Endometrium (tissue), 2 donors: Measurements from ENCODE around the gene GCC1.

Experiments
- FAIRE-seq: peaks from 2 replicates; lab custom pipeline; 2012; peaks lifted over from hg19 to GRCh38; lab: Jason Lieb, UNC
- donor health status: control.
- donor health status: control.

Gene GCC1, protein sequence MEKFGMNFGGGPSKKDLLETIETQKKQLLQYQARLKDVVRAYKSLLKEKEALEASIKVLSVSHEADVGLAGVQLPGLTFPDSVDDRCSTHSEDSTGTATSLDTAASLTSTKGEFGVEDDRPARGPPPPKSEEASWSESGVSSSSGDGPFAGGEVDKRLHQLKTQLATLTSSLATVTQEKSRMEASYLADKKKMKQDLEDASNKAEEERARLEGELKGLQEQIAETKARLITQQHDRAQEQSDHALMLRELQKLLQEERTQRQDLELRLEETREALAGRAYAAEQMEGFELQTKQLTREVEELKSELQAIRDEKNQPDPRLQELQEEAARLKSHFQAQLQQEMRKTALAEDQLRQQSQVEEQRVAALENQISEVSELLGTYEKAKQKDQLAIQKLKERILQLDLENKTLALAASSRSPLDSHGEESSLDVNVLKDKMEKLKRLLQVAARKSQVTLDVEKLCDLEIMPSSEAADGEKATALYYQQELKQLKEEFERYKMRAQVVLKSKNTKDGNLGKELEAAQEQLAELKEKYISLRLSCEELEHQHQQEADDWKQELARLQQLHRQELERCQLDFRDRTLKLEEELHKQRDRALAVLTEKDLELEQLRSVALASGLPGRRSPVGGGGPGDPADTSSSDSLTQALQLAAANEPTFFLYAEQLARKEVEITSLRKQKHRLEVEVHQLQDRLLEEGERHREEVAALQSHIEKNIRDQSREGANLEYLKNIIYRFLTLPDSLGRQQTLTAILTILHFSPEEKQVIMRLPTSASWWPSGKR

DNA sequence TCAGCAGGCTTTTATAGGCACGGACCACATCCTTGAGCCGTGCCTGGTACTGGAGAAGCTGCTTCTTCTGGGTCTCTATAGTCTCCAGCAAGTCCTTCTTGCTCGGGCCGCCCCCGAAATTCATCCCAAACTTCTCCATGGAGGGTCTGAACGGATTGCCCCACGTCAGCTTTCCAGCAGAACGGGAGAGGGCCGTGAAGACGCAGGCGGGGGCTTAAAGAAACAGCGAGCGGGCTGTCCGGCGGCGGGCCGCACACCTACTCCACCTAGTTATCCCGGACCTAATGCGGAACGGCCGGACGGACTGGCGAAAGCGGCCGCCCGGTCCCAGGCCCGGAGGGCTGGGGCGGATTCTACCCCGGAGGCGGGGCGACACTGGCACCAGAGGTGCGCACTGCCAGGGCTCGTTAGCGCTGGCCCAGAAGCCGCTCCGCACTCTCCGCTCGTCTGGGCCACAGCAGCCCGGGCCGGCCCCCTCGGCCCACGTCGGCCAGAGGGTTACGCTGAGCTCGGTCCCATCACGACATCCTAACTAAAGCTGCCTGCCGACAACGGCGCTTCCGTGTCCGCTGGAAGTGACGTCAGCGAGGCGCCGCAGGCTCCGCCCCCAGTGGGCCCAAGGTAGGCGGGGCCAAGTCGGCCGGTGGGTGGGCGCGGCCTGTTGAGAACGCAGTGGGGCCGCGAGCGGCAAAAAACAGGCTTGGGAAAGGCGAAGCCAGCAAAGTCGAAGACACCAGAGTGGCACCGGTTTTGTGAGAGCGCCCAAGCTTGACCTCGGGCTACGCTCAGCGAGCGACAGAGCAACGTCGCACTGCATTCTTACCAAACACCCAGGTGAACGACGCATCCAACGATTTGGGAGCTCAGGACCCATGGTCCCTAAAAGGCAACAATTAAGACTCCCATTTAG is at the start of gene GCC1:
GCC1 (minus strand) TSS at position 553 of the 910 bp plus-strand sequence; CDS start at position 139, 414 bp downstream.
- no peak for FAIRE-seq

DNA sequence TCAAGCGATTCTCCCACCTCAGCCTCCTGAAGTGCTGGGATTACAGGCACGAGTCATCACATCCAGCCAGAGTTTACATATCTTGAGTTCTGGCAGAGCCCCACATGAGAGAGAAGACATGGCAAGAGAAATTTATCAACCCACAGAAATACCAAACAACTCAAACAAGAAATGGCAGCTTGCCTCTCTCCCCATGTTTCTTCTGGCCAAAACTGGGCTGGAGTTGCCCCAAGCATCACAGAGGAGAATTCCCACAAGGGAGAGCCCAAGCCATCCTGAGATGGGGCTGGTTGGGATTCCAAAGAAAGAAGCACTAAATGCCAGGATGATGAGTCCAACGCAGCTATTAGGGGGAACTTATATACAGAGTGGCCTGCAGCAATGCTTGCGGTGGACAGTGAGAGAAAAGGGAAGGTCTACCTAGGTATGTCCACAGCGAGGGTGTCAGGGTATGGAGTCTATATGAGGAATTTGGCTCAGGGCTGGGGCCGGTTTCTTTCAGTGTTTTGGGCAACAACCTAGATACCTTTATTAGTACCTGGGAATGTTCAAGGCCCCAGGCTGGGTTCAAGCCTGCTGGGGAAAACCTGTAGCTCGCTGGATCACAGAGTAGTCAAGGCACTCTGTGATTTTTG is 47.0 kb upstream of the GCC1 start:
- FAIRE-seq: no peak

DNA sequence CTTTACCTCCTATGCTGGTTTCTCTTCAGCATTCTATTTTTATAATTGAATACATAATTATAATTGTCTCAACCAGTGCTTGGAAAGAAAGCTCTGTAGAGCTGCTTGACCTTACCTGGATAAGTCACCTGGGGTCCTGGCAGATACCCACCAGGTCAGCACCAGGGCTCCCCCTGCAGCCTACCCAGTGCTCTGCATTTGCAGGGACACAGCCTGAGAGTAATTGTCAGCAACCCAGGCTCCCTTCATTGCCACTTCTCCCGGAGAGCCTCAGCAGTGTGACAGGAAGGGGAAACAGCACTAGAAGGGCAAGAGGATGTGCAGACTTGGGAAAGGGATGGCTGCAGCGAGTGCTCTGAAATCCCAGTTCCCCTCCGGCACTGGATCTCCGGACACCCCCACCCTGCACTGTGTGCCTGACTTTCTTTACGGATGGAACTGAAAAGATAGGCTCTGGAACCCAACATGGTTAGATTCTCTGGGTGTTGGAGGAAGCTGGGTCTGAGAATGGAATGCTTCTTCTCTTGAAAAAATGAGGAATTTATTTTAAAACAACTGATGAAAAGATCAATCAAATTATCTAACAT is 44.0 kb upstream of the GCC1 start:
- FAIRE-seq: no peak

DNA sequence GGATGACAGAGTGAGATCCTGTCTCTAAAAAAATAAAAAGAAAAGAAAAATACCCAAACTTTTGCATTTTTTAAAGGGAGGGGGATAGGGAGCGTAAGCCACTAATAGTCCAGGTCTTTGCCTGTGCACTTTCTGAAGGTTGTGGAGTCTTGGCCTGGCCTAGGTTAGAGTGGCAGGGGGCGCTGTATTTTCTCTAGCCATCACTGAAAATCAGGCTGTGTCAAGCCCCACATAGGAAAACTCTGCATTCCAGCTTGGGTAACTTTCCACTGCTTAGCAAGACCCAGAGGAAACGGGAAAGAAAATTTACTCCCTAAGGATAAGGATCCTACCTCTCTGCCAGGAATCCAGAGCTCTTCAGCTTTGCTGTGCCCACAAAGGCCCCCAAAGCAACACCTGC is 43.0 kb upstream of the GCC1 start:
- FAIRE-seq: no peak

DNA sequence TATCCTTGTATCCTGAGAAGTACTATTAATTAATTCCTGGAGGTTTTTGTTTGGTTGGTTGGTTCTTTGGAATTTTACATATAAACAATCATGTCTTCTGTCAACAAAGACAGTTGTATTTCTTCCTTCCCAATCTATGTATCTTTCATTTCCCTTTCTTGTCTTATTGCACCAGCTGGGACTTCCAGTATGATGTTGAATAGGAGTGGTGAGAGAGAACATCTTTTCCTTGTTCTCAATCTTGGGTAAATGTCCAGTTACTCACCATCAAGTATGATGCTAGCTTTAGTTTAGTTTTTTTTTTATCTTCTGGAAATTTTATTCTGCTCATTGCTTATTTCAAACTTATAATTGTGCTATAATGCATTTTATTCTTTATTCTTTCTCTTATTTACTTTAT is 39.9 kb upstream of the GCC1 start:
- no peak for FAIRE-seq

DNA sequence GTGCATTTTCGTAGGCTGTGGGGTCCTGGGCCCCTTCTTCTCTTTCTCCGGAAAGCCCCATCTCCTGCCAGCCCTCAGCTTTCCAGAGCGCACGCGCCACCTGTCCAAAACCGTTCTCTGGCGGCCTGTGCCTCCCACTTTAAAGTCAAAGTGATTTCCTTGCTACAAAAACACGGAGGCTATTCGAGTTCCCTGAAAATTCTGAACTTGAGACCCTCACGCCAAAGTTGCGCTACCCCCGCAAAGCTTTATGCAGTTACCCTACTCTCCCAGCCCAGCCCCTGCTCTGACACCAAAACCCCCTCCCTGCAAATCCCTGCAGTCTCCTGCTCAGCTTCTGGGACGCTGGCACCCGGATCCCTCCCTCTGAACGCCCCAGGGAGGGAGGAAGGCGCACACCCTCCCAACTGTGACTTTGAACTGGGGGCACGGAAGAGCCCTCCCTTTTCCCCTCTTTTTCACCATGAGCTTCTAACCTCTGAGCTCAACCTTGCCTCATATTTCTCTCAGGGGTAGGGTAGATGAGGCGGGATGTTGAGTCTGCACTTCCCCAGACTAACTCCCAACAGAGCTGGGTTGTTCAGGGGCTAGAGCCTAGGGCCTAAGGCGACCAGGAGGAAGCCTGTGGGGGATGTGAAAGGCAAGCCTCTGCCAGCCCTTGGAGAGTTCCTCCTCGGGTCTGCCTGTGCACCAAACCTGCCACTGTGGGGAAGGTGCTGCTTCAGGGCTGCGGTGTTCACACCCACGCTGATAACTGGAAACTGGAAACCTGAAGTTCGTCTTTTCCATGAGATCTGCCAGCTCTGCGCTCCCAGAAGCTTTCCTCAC is 35.2 kb upstream of the GCC1 start:
- no peak for FAIRE-seq

DNA sequence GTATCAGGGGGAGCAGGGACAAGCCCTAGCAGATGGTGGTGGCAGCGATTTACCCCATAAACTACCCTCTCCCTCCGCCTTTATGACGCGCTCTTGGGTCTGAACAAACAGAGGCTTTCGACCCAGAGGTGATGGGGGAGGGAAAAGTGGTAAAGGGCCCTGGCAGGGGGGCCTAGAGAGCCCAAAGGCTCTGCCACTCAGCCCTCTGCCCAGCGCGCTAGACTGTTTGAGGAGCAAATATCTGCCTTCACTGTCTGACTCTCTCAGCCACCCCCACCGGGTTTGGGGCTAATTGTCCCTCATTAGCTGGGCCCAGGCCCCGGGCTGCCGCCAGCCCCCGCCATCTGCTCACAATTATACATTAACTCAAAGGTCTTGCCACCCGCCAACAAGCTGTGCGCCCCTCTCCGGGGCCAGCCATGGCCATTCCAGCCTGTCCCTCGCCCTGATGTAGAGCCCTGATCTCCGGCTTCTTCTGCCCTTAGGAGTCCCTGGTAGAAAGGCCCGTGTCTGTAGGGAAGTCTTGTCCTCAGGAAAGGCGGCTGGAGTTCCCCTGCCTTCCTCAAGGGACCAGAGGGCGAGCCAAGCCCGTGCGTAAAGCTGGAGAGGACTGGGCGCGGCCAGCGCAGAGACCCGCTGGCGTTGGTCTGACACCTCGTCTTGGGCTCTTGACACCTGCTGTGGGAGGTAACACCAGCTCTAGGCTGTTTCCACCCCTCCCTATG is 34.4 kb upstream of the GCC1 start:
- FAIRE-seq: no peak

DNA sequence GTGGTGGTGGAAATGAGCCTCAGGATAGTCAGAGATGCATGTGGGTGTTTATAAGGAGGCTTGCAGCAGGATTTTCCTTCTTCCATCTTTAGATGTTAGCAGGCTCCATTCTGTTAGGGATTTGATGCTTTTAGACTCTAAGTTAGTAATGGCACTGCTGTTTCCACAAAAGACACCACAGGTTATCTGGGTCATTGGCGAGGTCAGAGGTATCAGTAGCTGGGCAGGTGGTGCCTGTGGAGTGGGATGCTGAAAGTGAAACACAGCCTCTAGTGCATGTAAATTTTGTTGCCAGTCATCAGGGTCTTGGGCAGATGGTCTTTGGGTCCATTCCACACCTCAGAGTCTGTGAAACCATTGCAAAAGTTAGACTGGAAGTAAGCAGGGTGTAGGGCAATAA is 33.4 kb upstream of the GCC1 start:
- no peak for FAIRE-seq

DNA sequence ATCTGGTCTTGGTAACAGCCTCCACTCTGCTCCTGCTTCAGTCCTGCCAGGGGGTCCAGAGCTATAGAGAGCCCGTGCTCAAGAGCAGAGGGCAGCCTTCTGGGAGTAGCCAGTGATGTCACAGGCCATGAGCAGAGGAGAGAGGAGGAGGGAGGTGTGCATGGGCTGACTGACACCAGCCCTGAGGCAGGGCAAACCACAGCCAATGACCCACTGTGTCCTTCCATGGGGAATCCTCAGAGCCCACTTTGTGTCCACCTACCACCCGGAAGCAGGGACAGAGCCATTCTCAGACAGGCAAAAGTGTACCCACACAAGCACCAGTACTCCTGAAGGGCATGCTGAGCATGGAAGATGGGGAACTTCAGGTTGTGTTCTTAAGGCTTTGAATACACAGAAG is 32.6 kb upstream of the GCC1 start, which contains the start of gene PAX4:
PAX4 (minus strand) TSS at position 101 of the 400 bp plus-strand sequence. CDS start 2,214 bp downstream, outside the sequence.
- FAIRE-seq: no peak

DNA sequence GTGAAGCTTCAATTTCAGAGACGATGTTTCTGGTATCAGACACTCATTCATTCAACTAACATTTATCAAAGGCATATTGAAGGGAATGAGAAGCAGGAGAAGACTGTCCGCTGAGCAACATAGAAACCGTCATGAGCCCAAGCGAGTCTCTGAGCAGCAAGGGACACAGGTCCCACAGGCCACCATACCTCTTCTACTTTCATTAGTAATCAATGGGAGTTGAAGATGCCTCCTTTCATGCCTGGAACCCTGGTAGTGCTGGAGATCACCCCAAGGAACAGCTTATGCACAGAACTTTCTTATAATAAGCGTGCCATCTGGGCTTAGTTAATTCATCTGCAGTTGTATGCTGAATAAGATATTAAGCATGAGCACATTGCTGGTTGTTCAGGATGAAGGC is 31.3 kb upstream of the GCC1 start:
- no peak for FAIRE-seq

DNA sequence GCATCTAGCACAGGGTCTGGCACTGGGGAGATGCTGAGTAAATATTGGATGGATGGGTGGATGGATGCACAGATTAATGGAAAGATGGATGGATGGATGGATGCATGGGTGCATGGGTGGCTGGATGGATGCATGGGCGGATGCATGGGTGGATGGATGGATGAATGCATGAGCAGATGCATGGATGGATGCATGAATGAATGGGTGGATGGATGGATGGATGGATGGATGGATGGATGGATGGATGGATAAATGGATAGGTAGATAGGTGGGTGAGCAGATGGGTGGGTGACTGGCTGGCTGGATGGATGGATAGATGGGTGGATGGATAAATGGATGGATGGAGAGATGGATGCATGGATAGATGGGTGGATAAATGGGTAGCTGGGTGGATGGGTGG is 26.9 kb upstream of the GCC1 start:
- FAIRE-seq: no peak

DNA sequence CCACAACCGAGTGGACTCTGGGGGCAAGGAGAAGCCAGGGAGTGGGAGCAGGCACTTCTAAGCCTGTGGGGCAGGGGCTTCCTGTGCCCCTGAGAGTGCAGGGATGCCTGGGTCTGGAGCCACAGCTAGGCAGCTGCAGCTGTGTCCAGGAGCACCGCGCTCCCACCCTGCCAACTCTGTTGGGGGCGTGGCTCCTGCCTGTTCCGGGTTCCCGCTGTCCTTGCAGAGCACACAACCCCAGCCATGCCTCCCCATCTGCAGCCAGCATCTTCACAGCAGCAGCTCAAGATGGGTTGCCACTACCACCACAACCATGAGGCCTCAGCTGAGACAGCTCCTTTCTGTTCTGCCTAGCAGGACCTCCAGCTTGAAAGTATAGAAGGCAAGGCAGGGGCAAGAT is 23.9 kb upstream of the GCC1 start:
- no peak for FAIRE-seq

DNA sequence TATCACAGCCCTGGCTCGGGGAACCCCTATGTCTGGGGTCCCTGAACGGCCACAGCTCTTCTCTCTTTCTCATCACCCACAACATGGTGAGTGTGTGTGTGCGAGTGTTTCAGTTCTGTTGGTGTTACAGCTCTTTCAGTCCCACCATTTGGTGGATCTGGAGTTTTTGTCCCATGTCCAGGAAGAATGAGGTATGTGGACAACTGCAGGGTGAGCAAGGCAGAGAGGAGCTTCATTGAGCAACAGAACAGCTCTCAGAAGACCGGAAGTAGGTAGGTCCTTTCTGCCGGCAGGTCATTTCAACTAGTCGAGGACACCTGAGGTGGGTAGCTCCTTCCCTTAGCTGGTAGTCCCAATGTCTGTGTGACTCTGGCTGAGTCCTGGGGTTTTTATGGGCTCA is 23.1 kb upstream of the GCC1 start:
- no peak for FAIRE-seq

DNA sequence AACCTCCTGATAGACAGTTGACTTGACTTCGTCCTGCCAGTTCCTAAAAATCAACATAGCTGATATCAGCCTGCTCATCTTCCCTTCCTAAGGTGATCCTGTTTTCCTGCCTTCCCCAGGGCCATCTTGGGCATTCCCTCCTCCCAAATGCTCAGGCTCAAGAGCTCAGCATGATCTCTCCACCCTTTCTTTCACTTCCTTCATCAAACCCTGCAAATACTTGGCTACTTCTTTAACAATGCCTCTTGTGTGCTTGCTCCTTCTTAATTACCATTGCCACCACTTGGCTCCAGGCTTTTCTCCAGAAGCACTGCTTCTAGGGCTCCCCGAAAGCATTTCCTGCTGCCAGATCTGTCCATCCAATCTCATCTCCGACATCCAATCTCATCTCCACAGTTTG is 15.5 kb upstream of the GCC1 start:
- FAIRE-seq: no peak

DNA sequence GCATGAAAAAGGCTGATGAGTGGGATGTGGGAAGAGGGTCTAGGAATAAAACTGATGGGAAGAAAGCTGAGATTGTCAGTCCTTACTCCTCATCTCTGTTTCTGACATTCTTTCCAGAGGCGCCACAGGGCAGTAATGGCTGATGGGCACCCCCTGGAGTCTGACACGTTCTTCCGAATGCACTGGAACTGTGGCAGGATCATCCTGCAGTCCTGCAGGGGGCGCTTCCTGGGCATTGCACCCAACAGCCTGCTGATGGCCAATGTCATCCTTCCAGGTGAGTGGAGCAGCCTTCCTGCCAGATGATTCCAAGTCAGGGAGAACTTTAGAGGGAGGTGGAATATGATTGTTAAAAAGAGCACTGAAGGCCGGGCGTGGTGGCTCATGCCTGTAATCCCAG is 12.9 kb upstream of the GCC1 start:
- FAIRE-seq: no peak

DNA sequence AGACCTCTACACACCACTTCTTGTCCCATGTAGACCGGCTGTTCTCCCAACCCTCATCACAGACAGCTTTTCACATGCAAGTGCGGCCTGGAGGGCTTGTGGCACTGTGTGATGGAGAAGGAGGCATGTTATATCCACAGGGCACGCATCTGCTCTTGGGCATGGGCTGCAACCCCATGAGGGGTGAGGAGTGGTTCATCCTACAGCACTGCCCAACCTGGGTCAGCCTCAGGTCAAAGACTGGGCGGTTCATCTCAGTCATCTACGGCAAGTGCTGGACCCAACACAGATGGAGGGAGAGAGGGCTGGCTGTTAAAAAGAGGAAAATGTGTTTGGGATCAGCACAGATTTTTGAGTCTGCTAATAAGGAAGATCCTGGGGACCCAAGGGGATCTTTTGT is 10.3 kb upstream of the GCC1 start:
- FAIRE-seq: no peak

DNA sequence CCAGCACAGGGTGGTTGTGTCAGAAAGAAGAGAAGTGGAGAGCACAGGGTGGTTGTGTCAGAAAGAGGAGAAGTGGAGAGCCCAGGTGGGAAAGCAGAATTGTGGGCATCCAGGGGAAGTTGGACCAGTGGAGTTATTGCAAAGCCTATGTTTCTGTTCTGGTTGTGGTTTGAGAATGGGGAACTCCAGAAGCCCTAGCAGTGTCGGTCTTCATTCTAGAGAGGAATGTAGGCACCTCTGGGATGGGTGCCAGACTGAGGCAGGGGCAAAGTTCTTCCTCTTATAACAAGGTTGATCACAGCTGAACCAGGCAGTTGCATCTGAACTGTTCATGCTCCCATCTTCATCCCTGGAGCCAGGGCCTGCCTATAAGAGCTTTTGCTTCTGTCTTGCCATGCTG is 9.1 kb upstream of the GCC1 start:
- FAIRE-seq: no peak

DNA sequence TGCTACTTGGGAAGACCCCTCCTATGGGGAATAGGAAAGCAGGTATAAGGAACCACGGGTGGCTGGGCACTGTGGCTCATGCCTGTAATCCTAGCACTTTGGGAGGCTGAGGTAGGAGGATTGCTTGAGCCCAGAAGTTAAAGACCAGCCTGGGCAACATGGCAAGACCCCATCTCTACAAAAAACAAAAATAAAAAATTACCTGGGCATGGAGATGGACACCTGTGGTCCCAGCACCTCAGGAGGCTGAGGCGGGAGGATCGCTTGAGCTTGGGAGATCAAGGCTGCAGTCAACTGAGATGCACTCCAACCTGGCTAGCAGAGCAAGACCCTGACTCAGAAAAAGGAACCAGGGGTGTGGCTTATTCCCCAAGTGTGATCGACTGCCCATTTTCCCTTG is 7.2 kb upstream of the GCC1 start:
- no peak for FAIRE-seq

DNA sequence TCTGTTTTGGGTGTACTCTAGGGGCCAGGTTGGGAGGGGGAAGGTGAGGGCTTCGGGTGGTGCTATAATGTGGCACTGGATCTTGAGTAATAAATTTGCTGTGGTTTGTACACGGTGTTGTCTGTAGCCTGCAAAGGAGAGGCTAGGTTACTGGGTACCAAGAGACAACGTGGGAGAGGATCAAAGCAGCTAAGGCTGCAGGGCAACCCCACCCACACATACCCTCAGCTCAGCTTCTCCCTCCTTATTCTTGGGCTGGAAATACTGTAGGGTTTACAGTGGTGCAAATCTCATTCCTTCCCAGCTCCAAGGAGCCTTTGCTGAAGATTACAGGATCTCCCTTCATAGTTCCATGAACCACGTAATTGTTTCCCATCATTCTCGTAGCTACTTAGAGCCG is 6.2 kb upstream of the GCC1 start:
- no peak for FAIRE-seq

DNA sequence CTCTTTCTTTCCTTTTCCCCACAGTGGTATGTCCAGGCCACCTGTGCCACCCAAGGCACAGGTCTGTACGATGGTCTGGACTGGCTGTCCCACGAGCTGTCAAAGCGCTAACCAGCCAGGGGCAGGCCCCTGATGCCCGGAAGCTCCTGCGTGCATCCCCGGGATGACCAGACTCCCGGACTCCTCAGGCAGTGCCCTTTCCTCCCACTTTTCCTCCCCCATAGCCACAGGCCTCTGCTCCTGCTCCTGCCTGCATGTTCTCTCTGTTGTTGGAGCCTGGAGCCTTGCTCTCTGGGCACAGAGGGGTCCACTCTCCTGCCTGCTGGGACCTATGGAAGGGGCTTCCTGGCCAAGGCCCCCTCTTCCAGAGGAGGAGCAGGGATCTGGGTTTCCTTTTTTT is 5.8 kb upstream of the GCC1 start:
- no peak for FAIRE-seq
